Measurements from ENCODE around the gene SIAH1.
"Not testable (repeated sequence)": the region's sequence is repeated elsewhere in the genome, so short reads cannot be mapped to it uniquely, and the experiment has no call there.

The SIAH1 gene

DNA sequence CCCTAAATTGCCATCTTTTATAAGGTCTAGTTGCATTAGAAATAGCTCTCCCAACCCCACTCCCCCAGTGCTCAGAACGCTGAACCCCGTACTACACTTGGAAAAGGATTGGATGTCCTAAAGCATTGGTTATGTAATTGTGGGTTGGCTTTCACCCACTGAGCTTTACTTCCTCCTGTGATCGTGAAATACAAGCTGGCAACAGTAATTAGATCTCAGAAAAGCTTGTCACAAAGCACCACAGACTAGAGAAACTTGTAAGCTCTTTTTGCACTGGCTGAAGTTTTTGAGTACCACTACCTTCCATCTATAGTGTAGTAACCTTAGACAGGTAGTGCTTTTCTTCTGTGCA, 54.4 kb downstream of the SIAH1 start:
- DNase-seq, result no peak

DNA sequence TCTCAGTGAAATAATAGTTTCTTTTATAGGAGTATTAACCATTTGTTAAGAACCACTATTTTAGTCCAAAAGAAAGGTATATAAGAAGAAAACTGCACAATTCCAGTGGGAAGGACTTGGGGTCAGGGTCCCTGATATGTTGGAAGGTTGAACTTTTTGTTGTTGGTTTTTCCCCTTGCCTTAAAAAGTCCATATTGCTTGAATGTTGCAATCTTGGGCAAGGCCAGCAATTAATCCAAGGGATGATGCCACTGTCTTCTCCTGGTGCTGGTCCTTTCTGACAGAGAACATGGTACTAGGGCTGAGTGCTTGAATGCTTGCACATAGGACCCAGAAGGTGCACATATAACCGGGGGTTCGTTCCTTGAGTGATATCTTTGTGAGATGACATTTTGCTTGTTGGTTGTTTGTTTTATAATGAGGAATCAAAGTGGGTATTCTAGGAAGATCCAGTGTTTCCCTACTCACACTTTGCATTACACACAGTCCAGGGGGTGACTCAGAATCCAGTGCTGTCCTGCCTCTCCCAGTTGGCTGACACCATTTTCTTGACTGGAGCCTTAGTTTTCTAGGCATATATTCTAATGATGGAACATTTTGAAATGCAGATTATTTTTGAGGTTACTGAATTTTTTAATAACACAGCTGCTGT, 54.9 kb downstream of the SIAH1 start:
- no peak for DNase-seq

DNA sequence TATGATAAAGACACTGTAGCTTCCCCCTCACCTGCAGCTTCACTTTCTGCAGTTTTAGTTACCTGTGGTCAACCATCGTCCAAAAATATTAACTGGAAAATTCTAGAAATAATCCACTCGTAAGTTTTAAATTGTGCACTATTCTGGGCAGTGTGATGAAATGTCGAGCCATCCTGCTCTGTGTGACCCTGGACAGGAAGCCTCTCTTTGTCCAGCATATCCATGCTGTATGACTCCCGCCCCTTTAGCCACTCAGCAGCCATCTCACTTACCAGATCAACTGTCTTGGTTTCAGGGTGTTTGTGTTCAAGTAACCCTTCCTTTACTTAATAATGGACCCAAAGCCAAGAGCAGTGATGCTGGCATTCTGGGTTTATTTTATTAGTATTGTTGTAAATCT, 56.1 kb downstream of the SIAH1 start:
- DNase-seq, result no peak

DNA sequence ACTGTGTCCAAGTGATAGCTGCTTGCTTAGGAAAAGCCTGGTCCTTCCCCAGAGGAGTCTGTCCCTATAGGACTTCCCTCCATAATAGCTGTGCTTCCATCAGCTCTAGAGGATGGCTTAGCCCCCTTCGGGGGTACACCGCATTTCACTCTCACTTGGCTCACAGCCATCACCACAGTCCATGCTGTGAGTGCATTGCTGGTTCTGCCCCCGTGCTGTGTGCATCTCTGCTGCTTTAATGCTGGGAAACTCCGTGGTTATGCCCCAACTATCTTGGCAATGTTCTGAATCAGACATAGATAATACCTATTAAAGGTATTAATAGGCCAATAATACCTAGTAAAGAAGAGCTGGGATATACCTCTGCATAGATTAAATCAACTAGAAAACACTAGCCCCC, 58.3 kb downstream of the SIAH1 start:
- DNase-seq, result no peak

DNA sequence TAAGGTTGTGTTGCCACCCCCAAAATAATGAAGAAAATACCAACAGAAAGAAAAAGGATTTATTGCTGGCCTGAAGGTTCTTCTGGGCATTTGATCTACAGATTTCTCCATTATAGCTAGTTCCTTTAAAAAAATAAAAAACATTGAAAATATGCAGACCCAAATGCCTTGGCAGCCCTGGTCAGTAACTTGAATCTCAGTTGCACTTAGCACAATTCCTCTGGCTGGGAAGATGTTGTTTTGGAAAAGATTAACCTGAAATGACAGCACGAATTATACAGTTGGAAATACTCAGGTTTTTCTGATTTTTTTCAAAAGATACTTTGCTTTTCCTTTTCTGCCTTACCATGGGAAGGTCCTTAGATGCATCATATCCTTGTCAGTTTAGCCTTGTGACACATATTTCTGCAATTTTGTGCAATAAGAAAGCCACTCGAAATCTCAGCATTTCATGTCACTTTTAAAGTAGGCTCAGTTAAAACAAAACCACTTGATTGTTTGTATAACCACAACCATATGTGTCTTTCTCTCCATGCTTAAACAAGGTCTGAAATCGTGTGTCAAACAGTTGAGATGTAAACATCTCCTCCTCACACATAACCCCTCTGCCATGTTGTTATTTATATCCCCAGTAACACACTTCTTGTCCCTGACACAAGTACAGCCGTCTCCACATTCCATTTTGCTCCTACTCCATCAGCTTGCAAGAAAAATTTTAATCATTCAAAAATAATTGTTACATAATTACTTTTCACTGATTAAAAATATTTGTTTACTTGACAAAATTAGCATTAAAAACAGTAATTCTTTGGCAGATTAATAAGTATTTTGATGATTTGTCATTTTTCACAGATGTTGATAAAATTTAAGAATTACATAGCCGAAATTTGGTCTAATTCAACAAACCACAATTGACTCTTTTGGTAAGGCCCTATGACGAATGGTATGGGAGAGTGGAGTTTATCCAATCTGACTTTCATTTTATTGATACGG, 61.1 kb downstream of the SIAH1 start:
- no peak for DNase-seq

DNA sequence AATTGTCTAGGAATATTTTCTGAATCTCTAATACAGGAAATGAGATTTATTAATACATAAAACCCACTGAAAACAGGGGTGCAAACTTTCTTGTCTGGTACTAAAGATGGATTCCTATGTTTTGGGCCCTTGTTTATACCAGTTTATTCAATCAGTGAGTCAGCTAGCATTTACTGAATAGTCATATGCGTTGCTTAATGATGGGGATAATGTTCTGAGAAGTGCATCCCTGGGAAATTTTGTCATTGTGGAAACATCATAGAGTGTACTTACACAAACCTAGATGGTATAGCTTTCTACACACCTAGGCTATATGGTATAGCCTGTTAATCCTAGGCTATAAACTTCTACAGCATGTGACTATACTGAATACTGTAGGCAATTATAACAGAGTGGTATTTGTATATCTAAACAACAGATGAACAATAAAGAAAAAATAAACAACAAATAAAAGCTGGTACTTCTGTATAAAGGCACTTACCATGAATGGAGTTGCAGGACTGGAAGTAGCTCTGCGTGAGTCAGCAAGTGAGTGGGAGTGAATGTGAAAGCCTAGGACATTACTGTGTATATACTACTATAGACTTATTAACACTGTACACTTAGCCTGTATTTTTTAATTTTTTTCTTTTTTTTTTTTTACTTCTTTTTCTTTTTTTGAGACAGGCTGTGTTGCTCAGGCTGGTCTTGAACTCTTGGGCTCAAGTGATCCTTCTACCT, 63.7 kb downstream of the SIAH1 start:
- DNase-seq, result no peak

DNA sequence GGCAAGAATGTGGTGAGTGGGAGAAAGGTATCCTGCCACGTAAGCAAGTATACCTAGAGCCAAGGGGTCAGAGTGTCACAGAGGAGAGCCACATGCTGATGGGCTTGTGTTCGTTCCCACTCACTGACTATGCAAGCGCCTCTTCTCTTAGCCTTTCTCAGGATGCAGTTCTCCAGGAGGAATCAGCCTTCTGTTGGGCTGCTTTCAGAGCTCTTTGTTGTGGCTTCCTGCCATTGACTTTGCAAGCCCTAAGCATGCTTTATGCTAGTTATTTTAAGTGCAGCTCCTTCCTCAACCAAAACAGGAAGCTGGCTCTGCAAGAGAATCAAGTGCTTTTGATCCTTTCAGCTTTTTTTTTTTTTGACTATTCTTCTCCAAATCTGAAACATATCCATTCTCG, 66.6 kb downstream of the SIAH1 start:
- DNase-seq, result peak; percentile 9 to 79 (median 58)

DNA sequence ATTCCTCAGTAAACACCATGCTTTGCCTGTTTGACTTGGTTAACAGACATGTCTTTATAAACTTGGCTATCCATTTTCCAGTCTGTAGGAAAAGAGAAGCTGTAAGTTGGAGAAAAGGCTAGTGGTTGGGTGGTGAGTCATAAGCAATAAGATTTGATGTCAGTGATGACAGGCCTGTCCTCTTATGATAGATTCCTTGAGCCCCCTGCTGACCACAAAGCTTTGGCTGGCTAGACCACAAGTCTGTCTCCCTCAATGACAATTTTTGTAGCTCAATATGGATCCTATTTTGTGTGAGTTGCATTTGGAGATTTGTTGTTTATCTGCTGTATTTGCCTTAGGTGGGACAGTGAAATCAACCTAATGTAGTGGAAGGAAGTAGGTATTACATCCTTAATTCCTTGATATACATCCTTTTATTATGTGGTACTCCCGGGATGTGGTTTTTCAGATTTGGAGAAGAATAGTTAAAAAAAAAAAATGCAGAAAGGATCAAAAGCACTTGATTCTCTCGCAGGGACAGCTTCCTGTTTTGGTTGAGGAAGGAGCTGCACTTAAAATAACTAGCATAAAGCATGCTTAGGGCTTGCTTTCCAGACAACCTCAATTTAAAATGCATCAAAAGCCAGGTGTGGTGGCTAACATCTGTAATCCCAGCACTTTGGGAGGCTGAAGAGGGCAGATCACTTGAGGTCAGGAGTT, 67.4 kb downstream of the SIAH1 start:
- no peak for DNase-seq

DNA sequence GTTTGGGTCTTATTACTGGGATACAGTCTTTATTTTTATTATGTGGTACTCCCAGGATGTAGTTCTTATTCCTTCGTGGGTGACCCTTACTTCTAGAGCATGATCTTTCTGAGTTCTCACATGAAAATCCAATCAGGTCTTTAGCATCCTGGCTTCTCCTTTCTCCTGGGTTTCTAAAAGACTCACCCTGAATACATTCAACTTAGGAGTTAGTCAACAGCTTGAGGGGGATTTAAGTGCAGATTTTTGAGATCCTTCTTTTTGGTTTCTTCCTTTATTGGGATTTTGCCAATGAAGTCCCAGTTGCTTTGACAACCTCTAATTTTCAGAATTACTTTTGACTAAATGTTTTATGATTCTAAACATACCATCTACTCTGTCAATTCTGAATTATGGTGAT, 68.2 kb downstream of the SIAH1 start:
- DNase-seq, result no peak

DNA sequence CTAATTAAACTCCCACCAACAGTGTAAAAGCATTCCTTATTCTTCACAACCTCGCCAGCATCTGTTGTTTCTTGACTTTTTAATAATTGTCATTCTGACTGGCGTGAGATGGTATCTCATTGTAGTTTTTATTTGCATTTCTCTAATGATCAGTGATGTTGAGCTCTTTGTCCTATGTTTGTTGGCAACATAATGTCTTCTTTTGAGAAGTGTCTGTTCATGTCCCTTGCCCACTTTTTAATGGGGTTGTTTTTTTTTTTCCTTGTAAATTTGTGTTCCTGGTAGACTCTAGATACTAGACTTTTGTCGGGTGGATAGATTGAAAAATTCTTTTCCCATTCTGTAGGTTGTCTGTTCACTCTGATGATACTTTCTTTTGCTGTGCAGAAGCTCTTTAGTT, 71.3 kb downstream of the SIAH1 start:
- not testable (repeated sequence) for DNase-seq

DNA sequence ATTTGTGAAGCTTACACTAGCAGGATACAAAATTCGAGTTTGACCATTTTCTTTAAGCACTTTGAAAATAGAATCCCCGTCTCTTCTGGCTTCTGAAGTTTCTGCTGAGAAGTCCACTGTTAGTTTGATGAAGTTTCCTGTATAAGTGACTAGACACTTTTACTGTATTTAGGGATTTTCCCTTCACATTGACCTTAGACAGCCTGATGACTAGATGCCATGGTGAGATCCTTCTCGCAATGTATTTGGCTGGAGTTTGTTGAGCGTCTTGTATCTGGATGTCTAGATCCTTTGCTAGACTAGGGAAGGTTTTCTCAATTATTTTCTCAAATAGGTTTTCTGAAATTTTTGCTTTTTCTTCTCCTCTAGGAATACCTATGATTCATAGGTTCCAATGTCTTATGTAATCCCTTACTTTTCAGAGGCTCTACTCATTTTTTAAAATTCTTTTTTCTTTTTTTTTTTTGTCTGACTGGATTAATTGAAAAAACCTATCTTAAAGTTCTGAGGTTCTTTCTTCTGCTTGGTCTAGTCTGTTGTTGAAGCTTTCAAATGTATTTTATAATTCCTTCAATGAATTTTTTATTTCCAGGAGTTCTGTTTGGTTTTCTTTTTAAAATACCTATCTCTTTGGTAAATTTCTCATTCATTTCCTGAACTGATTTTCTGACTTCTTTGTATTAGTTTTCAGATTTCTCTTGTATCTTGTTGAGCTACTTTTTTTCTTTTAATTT, 74.1 kb downstream of the SIAH1 start:
- DNase-seq, result peak in 2 of 6 experiments; percentile 9 to 11
